ENCODE results near the gene RDH11. TPM values are rescaled to one million over a fixed set of nuclear protein-coding genes. Genes with fewer than 3 reads are reported as not detected.
A peak's percentile ranks its signal among the peaks of the same experiment; 100 is the strongest.
"Not testable (repeated sequence)": the region's sequence is repeated elsewhere in the genome, so short reads cannot be mapped to it uniquely, and the experiment has no call there.

Gene RDH11
- total RNA-seq, 4 donors from 2014 or later, result 24.0 to 48.8 (median 34.9) TPM

- WGBS, 2 donors, result 94 to 95% methylated on average over 7 of the region's 7 CpGs
These were observed 31.8 kb upstream of the RDH11 start for GRCh38 chr14:67727361-67727760.

GRCh38 chr14:67725171-67725570, 29.6 kb upstream of the RDH11 start:
- Histone ChIP-seq H3K4me3 (no peak overlapping the region), H3K36me3 (no peaks in the 10 kb centered on the region), H3K4me1 (peaks cover 0 to 9% (median 0%) of the 10 kb centered on the region in 4 donors), H3K27ac (no peak overlapping the region), H3K9me3 (no peaks in the 10 kb centered on the region), H3K27me3 (no peaks in the 10 kb centered on the region)
- WGBS, 2 donors, result 90 to 92% methylated on average over 5 of the region's 5 CpGs
- DNase-seq (ENCODE audit: low spot score in 2 of 2), result no peak
- TF ChIP-seq POLR2A (IDR thresholded peaks at IDR 0.05) (no peak), CTCF (IDR thresholded peaks at IDR 0.05) (no peak), EP300 (IDR thresholded peaks at IDR 0.05) (no peak)

More at GRCh38 chr14:67727361-67727760, 31.8 kb upstream of the RDH11 start:
- no peak for TF ChIP-seq POLR2A (IDR thresholded peaks at IDR 0.05)
- no peak for TF ChIP-seq EP300 (IDR thresholded peaks at IDR 0.05)
- no peak for TF ChIP-seq CTCF (IDR thresholded peaks at IDR 0.05)
- no peaks in the 10 kb centered on the region for H3K36me3 ChIP-seq
- H3K27me3 ChIP-seq, result no peaks in the 10 kb centered on the region
- no peak for DNase-seq (ENCODE audit: low spot score in 2 of 2)
- H3K4me3 ChIP-seq, result no peak overlapping the region
- no peaks in the 10 kb centered on the region for H3K9me3 ChIP-seq
- no peak overlapping the region for H3K27ac ChIP-seq
- peaks cover 0 to 3% (median 0%) of the 10 kb centered on the region in 4 donors for H3K4me1 ChIP-seq

GRCh38 chr14:67722293-67722692, 26.7 kb upstream of the RDH11 start:
- H3K27ac ChIP-seq, result no peak overlapping the region
- no peak overlapping the region for H3K4me3 ChIP-seq
- peak in 1 of 2 donors; percentile 9 for DNase-seq (ENCODE audit: low spot score in 2 of 2)
- WGBS, 2 donors, result 29% methylated on average over 3 of the region's 3 CpGs
- H3K4me1 ChIP-seq, result peaks cover 0 to 9% (median 0%) of the 10 kb centered on the region in 4 donors
- no peaks in the 10 kb centered on the region for H3K9me3 ChIP-seq
- TF ChIP-seq EP300 (IDR thresholded peaks at IDR 0.05) (no peak), POLR2A (IDR thresholded peaks at IDR 0.05) (no peak), CTCF (IDR thresholded peaks at IDR 0.05) (no peak)
- no peaks in the 10 kb centered on the region for H3K36me3 ChIP-seq
- no peaks in the 10 kb centered on the region for H3K27me3 ChIP-seq

GRCh38 chr14:67721875-67722274, 26.3 kb upstream of the RDH11 start:
- DNase-seq (ENCODE audit: low spot score in 2 of 2), result no peak
- TF ChIP-seq EP300 (IDR thresholded peaks at IDR 0.05) (no peak), CTCF (IDR thresholded peaks at IDR 0.05) (no peak), POLR2A (IDR thresholded peaks at IDR 0.05) (no peak)
- 63% methylated on average over 5 of the region's 5 CpGs for WGBS, 2 donors
- Histone ChIP-seq H3K27me3 (no peaks in the 10 kb centered on the region), H3K36me3 (no peaks in the 10 kb centered on the region), H3K4me1 (peaks cover 0 to 9% (median 0%) of the 10 kb centered on the region in 4 donors), H3K9me3 (no peaks in the 10 kb centered on the region), H3K4me3 (no peak overlapping the region), H3K27ac (no peak overlapping the region)

- no peak overlapping the region for H3K4me3 ChIP-seq
- no peak overlapping the region for H3K27ac ChIP-seq
- 25 to 32% methylated on average over 2 of the region's 2 CpGs for WGBS, 2 donors
- no peaks in the 10 kb centered on the region for H3K36me3 ChIP-seq
- no peak for DNase-seq (ENCODE audit: low spot score in 2 of 2)
- no peaks in the 10 kb centered on the region for H3K9me3 ChIP-seq
- peaks cover 0 to 9% (median 0%) of the 10 kb centered on the region in 4 donors for H3K4me1 ChIP-seq
- H3K27me3 ChIP-seq, result no peaks in the 10 kb centered on the region
- TF ChIP-seq CTCF (IDR thresholded peaks at IDR 0.05) (no peak), EP300 (IDR thresholded peaks at IDR 0.05) (no peak), POLR2A (IDR thresholded peaks at IDR 0.05) (no peak)
These were observed 24.3 kb upstream of the RDH11 start for GRCh38 chr14:67719866-67720265.

- 90 to 91% methylated on average over 3 of the region's 3 CpGs for WGBS, 2 donors
These were observed 23.8 kb upstream of the RDH11 start for GRCh38 chr14:67719385-67719784.

More at GRCh38 chr14:67719385-67719784, 23.8 kb upstream of the RDH11 start:
- H3K9me3 ChIP-seq; H3K4me1 ChIP-seq; H3K27ac ChIP-seq; DNase-seq (ENCODE audit: low spot score in 2 of 2); H3K27me3 ChIP-seq; H3K36me3 ChIP-seq; H3K4me3 ChIP-seq: not testable (repeated sequence)
